HCT116 (cell line): ENCODE data around the gene ADAM15. TPM values are rescaled to one million over a fixed set of nuclear protein-coding genes. Genes with fewer than 3 reads are reported as not detected.

Experiments used
- ATAC-seq: fragments of 200-7000 bp; cut with Tn5 transposase; 2 replicates; pipeline ENCODE4 v1.9.1; 2020; ENCODE audit warnings: mild to moderate bottlenecking, moderate library complexity
- BruUV-seq: library from RNA; stranded (reverse); fragments of 400-500 nt; replicated peaks from 2 replicates; lab custom pipeline; 2021; lab: Mats Ljungman, UMichigan
- CTCF ChIA-PET: fragments of 300-600 bp; sonication (Branson Sonifier 250); formaldehyde crosslinking; loops from one replicate; lab custom pipeline; 2021; ENCODE audit warnings: antibody characterized with exemption; lab: Charles Lee
- POLR2A ChIA-PET: fragments of 300-600, 350-600 bp; sonication (Branson Sonifier 250); formaldehyde crosslinking; loops from one replicate; lab custom pipeline; 2021; ENCODE audit warnings: antibody characterized with exemption; lab: Charles Lee
- RAD21 ChIA-PET, 2 experiments: fragments of 300-600 bp; sonication (Branson Sonifier 250); formaldehyde crosslinking; loops; one replicate each; lab custom pipeline; 2023; ENCODE audit warnings: low total read pairs in 2 of 2; ENCODE audit not compliant: uncharacterized antibody in 2 of 2, unreplicated experiment in 2 of 2, low non-redundant PET in 1 of 2; lab: Charles Lee
- DNase-seq: peaks from one replicate; pipeline ENCODE4 v3.0.0-alpha.2; 2010; ENCODE audit warnings: low read depth, low spot score
- H2AFZ ChIP-seq: fragments of 200-600 bp; shearing (Covaris generic), sonication (generic); 2 replicates; pipeline ENCODE4 v1.6.1; 2017; ENCODE audit warnings: low read depth, mixed run types, mixed read lengths, antibody characterized with exemption, low read length; ENCODE audit not compliant: poor library complexity, severe bottlenecking
- H3K27ac ChIP-seq: 2 replicates; pipeline ENCODE4 v1.5.1; 2012; ENCODE audit warnings: low read depth, low read length
- H3K27me3 ChIP-seq: fragments of 200-600 bp; sonication (generic); 2 replicates; pipeline ENCODE4 v1.6.1; 2016; ENCODE audit warnings: mixed run types, low read length, mixed read lengths; ENCODE audit not compliant: insufficient read depth
- H3K36me3 ChIP-seq, 2 experiments: fragments of 200-500 bp in 1 of 2; fragments of 200-600 bp in 1 of 2; sonication (Bioruptor generic) in 1 of 2; sonication (generic) in 1 of 2; 2 replicates each; pipeline versions ENCODE4 v1.5.1 to v1.6.1; 2014 to 2016; ENCODE audit warnings: low read length in 2 of 2, inconsistent platforms in 1 of 2, mixed read lengths in 1 of 2, mixed run types in 1 of 2; ENCODE audit not compliant: insufficient read depth in 2 of 2, control insufficient read depth in 1 of 2
- H3K4me1 ChIP-seq, 2 experiments: fragments of 200-600 bp in 1 of 2; sonication (generic) in 1 of 2; 2 replicates each; pipeline versions ENCODE4 v1.5.1 to v1.6.1; 2012 to 2017; ENCODE audit warnings: low read length in 2 of 2, inconsistent platforms in 1 of 2, mild to moderate bottlenecking in 1 of 2, mixed read lengths in 1 of 2, mixed run types in 1 of 2, moderate library complexity in 1 of 2; ENCODE audit not compliant: insufficient read depth in 2 of 2, control insufficient read depth in 1 of 2
- H3K4me2 ChIP-seq: fragments of 200-600 bp; sonication (generic); 2 replicates; pipeline ENCODE4 v1.6.1; 2017; ENCODE audit warnings: mixed run types, low read length, mixed read lengths
- H3K4me3 ChIP-seq, 2 experiments: fragments of 200-600 bp in 1 of 2; sonication (generic) in 1 of 2; replicated peaks in 1 of 2; 2 replicates each; pipeline ENCODE4 v1.5.1; 2011 to 2016; ENCODE audit warnings: low read length in 2 of 2, control low read depth in 1 of 2, low read depth in 1 of 2, mild to moderate bottlenecking in 1 of 2, mixed read lengths in 1 of 2, mixed run types in 1 of 2
- H3K79me2 ChIP-seq: fragments of 200-600 bp; sonication (generic); 2 replicates; pipeline ENCODE4 v1.6.1; 2017; ENCODE audit warnings: mild to moderate bottlenecking, mixed run types, low read length, moderate library complexity, mixed read lengths; ENCODE audit not compliant: insufficient read depth
- H3K9ac ChIP-seq: fragments of 200-600 bp; sonication (generic); 2 replicates; pipeline ENCODE4 v1.6.1; 2016; ENCODE audit warnings: low read length, mixed read lengths
- H3K9me2 ChIP-seq: fragments of 200-600 bp; sonication (generic), shearing (Covaris generic); 2 replicates; pipeline ENCODE4 v1.6.1; 2017; ENCODE audit warnings: mixed run types, mild to moderate bottlenecking, moderate library complexity; ENCODE audit not compliant: insufficient read depth
- H3K9me3 ChIP-seq, 2 experiments: fragments of 200-500 bp in 1 of 2; fragments of 200-600 bp in 1 of 2; sonication (Bioruptor generic) in 1 of 2; sonication (generic) in 1 of 2; 2 replicates each; pipeline ENCODE4 v1.6.1; 2014 to 2017; ENCODE audit warnings: low read length in 2 of 2, mixed read lengths in 2 of 2, inconsistent platforms in 1 of 2, low read depth in 1 of 2, mild to moderate bottlenecking in 1 of 2, mixed run types in 1 of 2, moderate library complexity in 1 of 2; ENCODE audit not compliant: control insufficient read depth in 1 of 2, insufficient read depth in 1 of 2
- H4K20me1 ChIP-seq: fragments of 200-600 bp; sonication (generic), shearing (Covaris generic); 2 replicates; pipeline ENCODE4 v1.6.1; 2017; ENCODE audit warnings: mixed run types, mild to moderate bottlenecking, moderate library complexity; ENCODE audit not compliant: insufficient read depth
- ATF3 ChIP-seq: IDR thresholded peaks from 2 replicates; pipeline ENCODE4 v1.6.1; 2012
- CEBPB ChIP-seq: IDR thresholded peaks from 2 replicates; pipeline ENCODE4 v1.6.1; 2012; ENCODE audit warnings: low read depth
- CTCF ChIP-seq, 3 experiments: fragments of 200-600 bp in 1 of 3; sonication (generic) in 1 of 3; IDR thresholded peaks in 2 of 3; conservative IDR thresholded peaks in 1 of 3; 2 replicates each; pipeline ENCODE4 v1.5.1; 2012 to 2017; ENCODE audit warnings: low read depth in 2 of 3, low read length in 2 of 3, antibody characterized with exemption in 1 of 3, borderline replicate concordance in 1 of 3, control low read depth in 1 of 3, mild to moderate bottlenecking in 1 of 3, mixed read lengths in 1 of 3, mixed run types in 1 of 3, moderate library complexity in 1 of 3; ENCODE audit not compliant: insufficient read depth in 1 of 3
- ELF1 ChIP-seq: IDR thresholded peaks from 2 replicates; pipeline ENCODE4 v1.6.1; 2012; ENCODE audit warnings: low read depth, borderline replicate concordance
- EZH2phosphoT487 ChIP-seq: fragments of 200-600 bp; IDR thresholded peaks from 2 replicates; pipeline ENCODE4 v1.6.1; 2018; ENCODE audit warnings: antibody characterized with exemption, borderline replicate concordance
- FOSL1 ChIP-seq: IDR thresholded peaks from 2 replicates; pipeline ENCODE4 v1.6.1; 2012; ENCODE audit warnings: low read depth
- JUND ChIP-seq: IDR thresholded peaks from 2 replicates; pipeline ENCODE4 v1.6.1; 2012
- MAX ChIP-seq: IDR thresholded peaks from 2 replicates; pipeline ENCODE4 v1.6.1; 2012
- POLR2A ChIP-seq: IDR thresholded peaks from 2 replicates; pipeline ENCODE4 v1.7.0; 2011; ENCODE audit warnings: borderline replicate concordance; ENCODE audit not compliant: insufficient read depth, insufficient read length; ENCODE audit errors: extremely low read depth
- RAD21 ChIP-seq: IDR thresholded peaks from 2 replicates; pipeline ENCODE4 v1.6.1; 2012; ENCODE audit warnings: low read depth, mild to moderate bottlenecking
- SIN3A ChIP-seq: IDR thresholded peaks from 2 replicates; pipeline ENCODE4 v1.6.1; 2012; ENCODE audit warnings: low read depth
- SRF ChIP-seq: IDR thresholded peaks from 2 replicates; pipeline ENCODE4 v1.6.1; 2012; ENCODE audit warnings: low read depth
- TCF7L2 ChIP-seq: IDR thresholded peaks from 2 replicates; pipeline ENCODE4 v1.7.0; 2011; ENCODE audit warnings: borderline replicate concordance, inconsistent platforms; ENCODE audit not compliant: insufficient read depth, insufficient read length; ENCODE audit errors: extremely low read depth
- YY1 ChIP-seq: IDR thresholded peaks from 2 replicates; pipeline ENCODE4 v1.6.1; 2011; ENCODE audit warnings: low read length, low read depth, moderate library complexity, mild to moderate bottlenecking; ENCODE audit not compliant: insufficient replicate concordance; ENCODE audit errors: extremely low read depth
- ZFX ChIP-seq: fragments of 450-650 bp; IDR thresholded peaks from 2 replicates; pipeline ENCODE4 v1.6.1; 2017
- ZNF274 ChIP-seq: fragments of 200-500 bp; sonication (Bioruptor generic); IDR thresholded peaks from 2 replicates; pipeline ENCODE4 v1.6.1; 2014; ENCODE audit warnings: mild to moderate bottlenecking, low read depth, low read length, inconsistent platforms
- intact Hi-C: fragments of 100-400 bp; cut with micrococcal nuclease; formaldehyde crosslinking; loops from 2 replicates; pipeline ENCODE4 v1.10.0; 2022
- total RNA-seq: library from RNA; stranded (reverse); gene quantifications from one replicate; pipeline ENCODE4 v1.2.1, GENCODE V29; 2021; ENCODE audit not compliant: unreplicated experiment

The ADAM15 gene
- total RNA-seq, 1 experiment from 2014 or later: 149 TPM

- ATAC-seq: no peak
- Histone ChIP-seq H3K9me2 (no peaks in the 10 kb centered on the region), H3K4me2 (peak overlapping the region; percentile 80), H4K20me1 (no peaks in the 10 kb centered on the region), H3K36me3 (peaks cover 0 to 2% of the 10 kb centered on the region in 2 experiments; a peak in 2 of 4 replicates), H3K79me2 (peaks cover 73% of the 10 kb centered on the region), H3K27ac (peak overlapping the region; percentile 97; the same call in 1 of the 2 replicates), H3K4me3 (peak overlapping the region in 1 of 2 experiments; percentile 98; a peak in 2 of 4 replicates)
- POLR2A ChIA-PET: interaction anchor here (1.0 to 1.5 kb wide), 2 partner anchors 12 to 33 kb away, joined by 3 to 6 read pairs; no protein-coding TSS in a partner anchor
- no TSS peak for BruUV-seq
- intact Hi-C loops: no loop called here
- TF ChIP-seq ZNF274 (no peak), FOSL1 (no peak), CTCF (IDR thresholded peaks at IDR 0.05 in 2 of 3, conservative IDR thresholded peaks at IDR 0.05 in 1 of 3; ENCODE audit: borderline replicate concordance in 1 of 3, insufficient read depth in 1 of 3, low read depth in 2 of 3, low read length in 2 of 3) (no peak), RAD21 (no peak), YY1 (no peak), ELF1 (no peak), SIN3A (no peak), ATF3 (no peak), CEBPB (no peak), SRF (no peak), EZH2phosphoT487 (no peak), POLR2A (no peak), MAX (no peak), JUND (no peak), ZFX (no peak), TCF7L2 (no peak)
- TF ChIP-seq, all 23 proteins: peak for 0
- H2AFZ ChIP-seq: no peak overlapping the region
- ChIA-PET RAD21 (no interaction called here), CTCF (interaction anchor here (2.3 kb wide), 1 partner anchor 46 kb away, joined by 7 read pairs; the partner anchor contains the start of gene ADAM15)
- no peaks in the 10 kb centered on the region for H3K9me3 ChIP-seq
- H3K9ac ChIP-seq: peak overlapping the region; percentile 93
- peaks cover 11 to 66% of the 10 kb centered on the region in 2 experiments for H3K4me1 ChIP-seq
- DNase-seq: no peak
- H3K27me3 ChIP-seq: no peaks in the 10 kb centered on the region
Measured at GRCh38 chr1:155005076-155006011, 45.8 kb upstream of the ADAM15 start.
